HFF-Myc (cell line): ENCODE results near the gene ADAMTS19.

Experiments
- DNase-seq: peaks from one replicate; pipeline ENCODE4 v3.0.0-alpha.2; 2011; ENCODE audit warnings: low read depth; ENCODE audit errors: extremely low read depth
- H3K4me3 ChIP-seq: replicated peaks from 2 replicates; pipeline ENCODE4 v1.5.1; 2011; ENCODE audit warnings: low read depth, mild to moderate bottlenecking, control low read depth, low read length
- CTCF ChIP-seq: IDR thresholded peaks from 2 replicates; pipeline ENCODE4 v1.5.1; 2012; ENCODE audit warnings: mild to moderate bottlenecking, low read depth, low read length, control low read depth; ENCODE audit errors: missing control alignments

Gene ADAMTS19, protein sequence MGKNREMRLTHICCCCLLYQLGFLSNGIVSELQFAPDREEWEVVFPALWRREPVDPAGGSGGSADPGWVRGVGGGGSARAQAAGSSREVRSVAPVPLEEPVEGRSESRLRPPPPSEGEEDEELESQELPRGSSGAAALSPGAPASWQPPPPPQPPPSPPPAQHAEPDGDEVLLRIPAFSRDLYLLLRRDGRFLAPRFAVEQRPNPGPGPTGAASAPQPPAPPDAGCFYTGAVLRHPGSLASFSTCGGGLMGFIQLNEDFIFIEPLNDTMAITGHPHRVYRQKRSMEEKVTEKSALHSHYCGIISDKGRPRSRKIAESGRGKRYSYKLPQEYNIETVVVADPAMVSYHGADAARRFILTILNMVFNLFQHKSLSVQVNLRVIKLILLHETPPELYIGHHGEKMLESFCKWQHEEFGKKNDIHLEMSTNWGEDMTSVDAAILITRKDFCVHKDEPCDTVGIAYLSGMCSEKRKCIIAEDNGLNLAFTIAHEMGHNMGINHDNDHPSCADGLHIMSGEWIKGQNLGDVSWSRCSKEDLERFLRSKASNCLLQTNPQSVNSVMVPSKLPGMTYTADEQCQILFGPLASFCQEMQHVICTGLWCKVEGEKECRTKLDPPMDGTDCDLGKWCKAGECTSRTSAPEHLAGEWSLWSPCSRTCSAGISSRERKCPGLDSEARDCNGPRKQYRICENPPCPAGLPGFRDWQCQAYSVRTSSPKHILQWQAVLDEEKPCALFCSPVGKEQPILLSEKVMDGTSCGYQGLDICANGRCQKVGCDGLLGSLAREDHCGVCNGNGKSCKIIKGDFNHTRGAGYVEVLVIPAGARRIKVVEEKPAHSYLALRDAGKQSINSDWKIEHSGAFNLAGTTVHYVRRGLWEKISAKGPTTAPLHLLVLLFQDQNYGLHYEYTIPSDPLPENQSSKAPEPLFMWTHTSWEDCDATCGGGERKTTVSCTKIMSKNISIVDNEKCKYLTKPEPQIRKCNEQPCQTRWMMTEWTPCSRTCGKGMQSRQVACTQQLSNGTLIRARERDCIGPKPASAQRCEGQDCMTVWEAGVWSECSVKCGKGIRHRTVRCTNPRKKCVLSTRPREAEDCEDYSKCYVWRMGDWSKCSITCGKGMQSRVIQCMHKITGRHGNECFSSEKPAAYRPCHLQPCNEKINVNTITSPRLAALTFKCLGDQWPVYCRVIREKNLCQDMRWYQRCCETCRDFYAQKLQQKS

DNA sequence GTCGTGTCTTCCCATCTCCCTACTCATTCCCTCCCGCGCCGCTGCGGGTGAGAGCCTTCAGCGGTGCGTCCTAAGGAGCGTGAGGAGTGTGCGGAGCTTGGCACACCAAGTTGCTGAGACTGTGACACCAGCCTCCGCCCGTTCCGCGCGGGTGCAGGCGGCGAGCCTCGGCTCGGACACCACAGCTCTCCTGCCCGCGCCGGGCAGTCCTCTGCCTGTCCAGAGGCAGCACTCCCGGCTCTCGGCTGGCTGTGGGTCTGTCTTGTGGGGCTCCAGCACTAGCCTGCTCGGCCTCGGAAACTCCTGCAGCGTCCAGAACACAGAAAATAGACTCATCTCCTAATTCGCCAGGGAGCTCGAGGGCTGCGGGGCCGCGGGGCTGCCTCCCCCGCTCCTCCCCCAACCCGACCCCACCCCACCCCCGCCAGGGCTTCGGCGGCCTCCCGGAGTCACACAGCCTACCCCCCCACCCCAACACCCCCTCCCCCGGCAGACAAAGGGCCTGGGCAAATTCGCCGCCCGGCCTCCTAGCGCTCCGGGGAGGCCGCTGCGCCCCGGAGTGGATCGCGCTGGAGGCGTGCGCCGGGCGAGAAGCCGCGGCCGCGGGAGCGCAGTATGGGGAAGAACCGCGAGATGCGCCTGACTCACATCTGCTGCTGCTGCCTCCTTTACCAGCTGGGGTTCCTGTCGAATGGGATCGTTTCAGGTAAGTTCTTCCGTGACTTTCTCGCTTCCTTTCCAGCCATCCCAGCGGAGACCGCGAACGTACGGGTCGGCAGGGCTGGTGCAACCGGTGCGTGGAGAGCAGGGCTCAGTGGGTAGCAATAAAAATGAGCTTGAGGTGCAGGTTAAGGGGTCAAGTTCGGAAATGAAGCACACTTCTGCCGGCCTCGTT, at the start of gene ADAMTS19:
Gene ADAMTS19 (plus strand): TSS at position 522 of the 895 bp plus-strand sequence. CDS start 94 bp downstream, at position 616.
- DNase-seq = no peak
- peak within 1 kb of the TSS; percentile 15 for H3K4me3 ChIP-seq
- no peak for TF ChIP-seq CTCF

GRCh38 chr5:129410488-129410887, 49.6 kb upstream of the ADAMTS19 start:
- no peak overlapping the region for H3K4me3 ChIP-seq
- TF ChIP-seq CTCF = no peak

DNA sequence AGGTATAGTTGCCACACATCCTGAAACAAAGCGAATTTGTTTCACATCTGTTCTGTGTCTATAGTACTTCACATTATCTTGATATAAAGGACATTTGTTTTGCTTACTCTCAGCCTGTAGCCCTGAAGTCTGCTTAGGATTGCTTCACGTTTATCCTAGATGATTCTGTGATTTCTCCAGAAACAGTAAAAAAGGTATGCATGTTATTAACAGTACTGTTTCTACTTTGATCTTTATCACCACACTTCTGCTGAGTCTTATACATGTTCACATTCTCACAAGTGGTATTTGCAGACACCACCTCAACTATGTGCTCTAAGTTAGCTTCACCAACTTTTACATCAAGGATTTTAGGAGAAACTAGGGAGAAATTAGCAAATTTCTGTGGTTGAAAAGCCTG, 47.4 kb upstream of the ADAMTS19 start:
- DNase-seq = no peak
- TF ChIP-seq CTCF = no peak
- H3K4me3 ChIP-seq = no peak overlapping the region

More at GRCh38 chr5:129410488-129410887, 49.6 kb upstream of the ADAMTS19 start:
- DNase-seq = no peak

DNA sequence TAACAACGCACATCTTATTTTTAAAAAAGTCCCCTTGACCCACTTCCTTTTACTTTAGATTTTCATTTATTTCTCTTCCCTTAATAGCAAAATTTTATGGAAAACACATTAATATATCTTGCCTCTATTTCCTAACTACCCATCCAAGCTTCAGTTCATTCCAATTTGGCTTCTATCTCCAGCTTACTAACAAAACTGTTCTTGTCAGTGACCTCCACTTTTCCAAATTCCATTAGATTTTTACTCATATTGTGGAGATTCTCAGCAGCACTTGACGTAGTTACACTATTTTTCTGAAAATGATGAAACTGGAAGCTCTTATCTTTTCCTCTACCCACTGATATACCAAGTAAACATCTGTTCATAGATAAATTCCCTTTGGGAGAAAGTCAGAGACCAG, 46.5 kb upstream of the ADAMTS19 start:
- no peak for TF ChIP-seq CTCF
- H3K4me3 ChIP-seq = no peak overlapping the region

DNA sequence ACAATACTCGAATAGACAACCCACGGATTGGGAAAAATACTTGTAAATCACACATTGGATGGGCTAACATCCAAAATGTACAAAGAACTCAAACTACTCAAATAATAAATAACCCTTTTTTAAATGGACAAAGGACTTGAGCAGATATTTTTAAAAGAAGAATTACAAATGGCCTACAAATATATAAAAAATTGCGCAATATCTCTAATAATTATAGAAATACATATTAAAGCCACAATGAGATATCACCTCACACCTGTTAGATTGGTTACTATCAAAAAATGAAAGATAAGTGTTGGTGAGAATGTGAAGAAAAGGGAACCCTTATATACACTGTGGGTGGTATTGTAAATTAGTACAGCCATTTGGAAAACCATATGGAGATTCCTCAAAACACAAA, 40.8 kb upstream of the ADAMTS19 start:
- H3K4me3 ChIP-seq = no peak overlapping the region
- no peak for DNase-seq
- no peak for TF ChIP-seq CTCF

More for the DNA sequence above, 46.5 kb upstream of the ADAMTS19 start:
- DNase-seq = no peak
